Karpas-422 (cell line): ENCODE results near the gene RPAIN. TPM values are rescaled to one million over a fixed set of nuclear protein-coding genes. Genes with fewer than 3 reads are reported as not detected.

Experiments
- DNase-seq: peaks from one replicate; pipeline ENCODE4 v3.0.0-alpha.2; 2015
- H2AFZ ChIP-seq: fragments of 200-600 bp; sonication (generic); 2 replicates; pipeline ENCODE4 v1.6.1; 2014; ENCODE audit warnings: antibody characterized with exemption, low read length, mixed read lengths
- H3K27ac ChIP-seq: fragments of 200-600 bp; sonication (generic); 2 replicates; pipeline ENCODE4 v1.5.1; 2014; ENCODE audit warnings: mild to moderate bottlenecking, low read length, moderate library complexity
- H3K27me3 ChIP-seq: fragments of 200-600 bp; sonication (generic); 2 replicates; pipeline ENCODE4 v1.6.1; 2014; ENCODE audit warnings: low read length, mixed read lengths
- H3K36me3 ChIP-seq: fragments of 200-600 bp; sonication (generic); 2 replicates; pipeline ENCODE4 v1.6.1; 2014; ENCODE audit warnings: low read length, mixed read lengths; ENCODE audit not compliant: insufficient read depth
- H3K4me1 ChIP-seq: fragments of 200-600 bp; sonication (generic); 2 replicates; pipeline ENCODE4 v1.6.1; 2014; ENCODE audit warnings: mild to moderate bottlenecking, low read length, mixed read lengths
- H3K4me2 ChIP-seq: fragments of 200-600 bp; sonication (generic); 2 replicates; pipeline ENCODE4 v1.6.1; 2014; ENCODE audit warnings: low read length, low read depth, mild to moderate bottlenecking; ENCODE audit not compliant: poor library complexity, severe bottlenecking
- H3K4me3 ChIP-seq: fragments of 200-600 bp; sonication (generic); 2 replicates; pipeline ENCODE4 v1.5.1; 2014; ENCODE audit warnings: mild to moderate bottlenecking, antibody characterized with exemption, low read length, mixed read lengths
- H3K79me2 ChIP-seq: fragments of 200-600 bp; sonication (generic); 2 replicates; pipeline ENCODE4 v1.6.1; 2014; ENCODE audit warnings: mild to moderate bottlenecking, low read length, mixed read lengths
- H3K9ac ChIP-seq: fragments of 200-600 bp; sonication (generic); 2 replicates; pipeline ENCODE4 v1.6.0; 2014; ENCODE audit warnings: low read length
- H3K9me2 ChIP-seq: fragments of 200-600 bp; sonication (generic), shearing (Covaris generic); replicated peaks from 2 replicates; pipeline ENCODE4 v1.6.0; 2014; ENCODE audit warnings: mild to moderate bottlenecking, low read length, moderate library complexity; ENCODE audit not compliant: insufficient read depth
- H3K9me3 ChIP-seq: fragments of 300-700, 200-600 bp; sonication (generic); 2 replicates; pipeline ENCODE4 v1.6.1; 2014; ENCODE audit warnings: low read length, mixed read lengths
- H4K20me1 ChIP-seq: fragments of 200-600 bp; sonication (generic); 2 replicates; pipeline ENCODE4 v1.6.1; 2014; ENCODE audit warnings: mild to moderate bottlenecking, antibody characterized with exemption, low read length, low read depth; ENCODE audit not compliant: insufficient read depth
- total RNA-seq: library from RNA; depleted of rRNA; stranded (reverse); fragments of >200 nt; shearing (Covaris generic); gene quantifications from 2 replicates; pipeline ENCODE4 v1.2.3, GENCODE V29; 2014; ENCODE audit warnings: low replicate concordance

Gene RPAIN
- total RNA-seq, 1 experiment from 2014 or later: 67.5 TPM

- Histone ChIP-seq H3K27ac (no peak overlapping the region), H2AFZ (no peak overlapping the region), H3K79me2 (no peaks in the 10 kb centered on the region; the same call in 1 of the 2 replicates), H3K9ac (no peak overlapping the region), H3K9me2 (no peaks in the 10 kb centered on the region), H3K27me3 (no peaks in the 10 kb centered on the region), H3K4me2 (no peak overlapping the region), H3K4me1 (no peaks in the 10 kb centered on the region), H4K20me1 (peaks cover 3% of the 10 kb centered on the region; the same call in 1 of the 2 replicates), H3K36me3 (peaks cover 61% of the 10 kb centered on the region), H3K9me3 (no peaks in the 10 kb centered on the region), H3K4me3 (no peak overlapping the region)
- no peak for DNase-seq
Observed at GRCh38 chr17:5391678-5392077, 28.3 kb upstream of the RPAIN start.

- no peaks in the 10 kb centered on the region for H3K9me2 ChIP-seq
- H3K4me3 ChIP-seq: no peak overlapping the region
- peaks cover 6% of the 10 kb centered on the region for H3K79me2 ChIP-seq
- no peak overlapping the region for H3K4me2 ChIP-seq
- DNase-seq: no peak
- no peak overlapping the region for H3K9ac ChIP-seq
- no peaks in the 10 kb centered on the region for H3K4me1 ChIP-seq
- H4K20me1 ChIP-seq: no peaks in the 10 kb centered on the region
- no peaks in the 10 kb centered on the region for H3K27me3 ChIP-seq
- H3K27ac ChIP-seq: no peak overlapping the region
- H3K9me3 ChIP-seq: no peaks in the 10 kb centered on the region
- H3K36me3 ChIP-seq: peaks cover 67% of the 10 kb centered on the region
- H2AFZ ChIP-seq: no peak overlapping the region
Observed at GRCh38 chr17:5396612-5397011, 23.4 kb upstream of the RPAIN start.

- Histone ChIP-seq H3K9me2 (no peaks in the 10 kb centered on the region), H3K27ac (no peak overlapping the region), H2AFZ (no peak overlapping the region), H3K4me3 (no peak overlapping the region), H3K4me1 (no peaks in the 10 kb centered on the region), H3K27me3 (no peaks in the 10 kb centered on the region), H3K4me2 (no peak overlapping the region), H3K9ac (no peak overlapping the region), H3K36me3 (peaks cover 75% of the 10 kb centered on the region), H3K79me2 (peaks cover 13% of the 10 kb centered on the region), H3K9me3 (no peaks in the 10 kb centered on the region), H4K20me1 (no peaks in the 10 kb centered on the region)
- DNase-seq: no peak
Observed at GRCh38 chr17:5399767-5400166, 20.2 kb upstream of the RPAIN start.

DNA sequence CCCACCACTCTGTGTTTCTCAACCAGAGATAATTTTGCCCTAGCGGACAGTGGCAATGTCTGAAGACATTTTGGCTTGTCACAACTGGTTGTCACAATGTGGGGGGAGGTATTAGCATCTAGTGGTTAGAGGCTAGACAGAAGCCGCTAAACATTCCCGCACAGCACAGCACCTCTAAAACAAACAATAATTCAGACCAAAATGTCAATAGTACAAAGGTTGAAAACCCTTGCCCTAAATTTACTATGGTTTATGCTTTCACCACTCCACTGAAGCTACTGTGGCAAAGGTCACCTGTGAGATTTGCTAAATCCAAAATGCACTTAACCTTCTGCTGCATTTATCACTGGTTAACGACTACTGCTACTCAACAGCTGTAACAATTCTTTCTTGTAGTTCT lies 14.6 kb upstream of the RPAIN start:
- peaks cover 88% of the 10 kb centered on the region for H3K36me3 ChIP-seq
- no peaks in the 10 kb centered on the region for H3K4me1 ChIP-seq
- H4K20me1 ChIP-seq: no peaks in the 10 kb centered on the region
- no peak overlapping the region for H3K4me2 ChIP-seq
- no peak overlapping the region for H3K27ac ChIP-seq
- H3K27me3 ChIP-seq: no peaks in the 10 kb centered on the region
- DNase-seq: no peak
- H3K4me3 ChIP-seq: no peak overlapping the region
- H3K79me2 ChIP-seq: peaks cover 53% of the 10 kb centered on the region
- no peak overlapping the region for H3K9ac ChIP-seq
- no peaks in the 10 kb centered on the region for H3K9me3 ChIP-seq
- no peaks in the 10 kb centered on the region for H3K9me2 ChIP-seq
- no peak overlapping the region for H2AFZ ChIP-seq

GRCh38 chr17:5408186-5408585 lies 11.8 kb upstream of the RPAIN start:
- no peak overlapping the region for H3K4me2 ChIP-seq
- H2AFZ ChIP-seq: no peak overlapping the region
- no peaks in the 10 kb centered on the region for H3K9me3 ChIP-seq
- H3K4me3 ChIP-seq: no peak overlapping the region
- peaks cover 69% of the 10 kb centered on the region for H3K79me2 ChIP-seq
- H3K4me1 ChIP-seq: no peaks in the 10 kb centered on the region
- no peaks in the 10 kb centered on the region for H3K9me2 ChIP-seq
- no peak for DNase-seq
- H3K36me3 ChIP-seq: peaks cover 87% of the 10 kb centered on the region
- no peak overlapping the region for H3K27ac ChIP-seq
- no peaks in the 10 kb centered on the region for H3K27me3 ChIP-seq
- peaks cover 16% of the 10 kb centered on the region; the same call in 1 of the 2 replicates for H4K20me1 ChIP-seq
- no peak overlapping the region for H3K9ac ChIP-seq

GRCh38 chr17:5410594-5411272 lies 9.2 kb upstream of the RPAIN start:
- Histone ChIP-seq H3K9me2 (no peaks in the 10 kb centered on the region), H3K4me3 (no peak overlapping the region), H3K9me3 (no peaks in the 10 kb centered on the region), H4K20me1 (peaks cover 16% of the 10 kb centered on the region; the same call in 1 of the 2 replicates), H3K27ac (no peak overlapping the region), H2AFZ (no peak overlapping the region), H3K27me3 (no peaks in the 10 kb centered on the region), H3K4me1 (no peaks in the 10 kb centered on the region), H3K4me2 (no peak overlapping the region), H3K9ac (no peak overlapping the region), H3K36me3 (peaks cover 87% of the 10 kb centered on the region), H3K79me2 (peaks cover 82% of the 10 kb centered on the region)
- no peak for DNase-seq

DNA sequence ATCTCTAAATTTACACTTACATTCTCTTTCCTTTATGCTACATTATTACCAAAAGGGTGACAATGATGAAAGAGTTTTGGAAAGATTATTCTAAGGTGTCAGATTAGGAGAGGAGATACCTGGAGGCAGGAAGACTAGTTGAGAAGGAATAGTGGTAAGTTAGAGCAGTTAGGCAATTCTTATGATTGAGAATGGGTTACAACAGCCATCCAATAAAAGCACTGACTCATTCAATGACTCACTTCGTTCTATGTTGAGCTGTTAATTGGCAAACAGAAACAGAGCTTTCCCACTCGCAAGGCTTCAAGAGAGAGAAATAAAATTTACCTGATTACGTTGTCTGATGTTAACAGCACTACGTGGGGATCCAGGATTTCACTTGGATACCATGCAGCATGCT lies 6.3 kb upstream of the RPAIN start:
- Histone ChIP-seq H3K4me2 (no peak overlapping the region), H3K4me3 (no peak overlapping the region), H3K9ac (no peak overlapping the region), H3K79me2 (peaks cover 87% of the 10 kb centered on the region), H3K4me1 (peaks cover 17% of the 10 kb centered on the region), H2AFZ (no peak overlapping the region), H3K27me3 (no peaks in the 10 kb centered on the region), H3K36me3 (peaks cover 69% of the 10 kb centered on the region), H3K27ac (no peak overlapping the region), H4K20me1 (peaks cover 26% of the 10 kb centered on the region; the same call in 1 of the 2 replicates), H3K9me2 (no peaks in the 10 kb centered on the region), H3K9me3 (no peaks in the 10 kb centered on the region)
- no peak for DNase-seq

GRCh38 chr17:5416901-5417300 lies 3.1 kb upstream of the RPAIN start:
- peaks cover 49% of the 10 kb centered on the region for H3K36me3 ChIP-seq
- no peak overlapping the region for H3K27ac ChIP-seq
- H3K4me1 ChIP-seq: peaks cover 27% of the 10 kb centered on the region
- no peaks in the 10 kb centered on the region for H3K9me2 ChIP-seq
- no peak overlapping the region for H3K9ac ChIP-seq
- H2AFZ ChIP-seq: no peak overlapping the region
- H4K20me1 ChIP-seq: peaks cover 27% of the 10 kb centered on the region
- H3K9me3 ChIP-seq: no peaks in the 10 kb centered on the region
- H3K27me3 ChIP-seq: no peaks in the 10 kb centered on the region
- no peak overlapping the region for H3K4me3 ChIP-seq
- no peak overlapping the region for H3K4me2 ChIP-seq
- DNase-seq: no peak
- peaks cover 89% of the 10 kb centered on the region for H3K79me2 ChIP-seq
